Thoracic aorta (tissue), 2 donors: Measurements from ENCODE around the gene CBFB. TPM values are rescaled to one million over a fixed set of nuclear protein-coding genes. Genes with fewer than 3 reads are reported as not detected.
"Not testable (repeated sequence)": the region's sequence is repeated elsewhere in the genome, so short reads cannot be mapped to it uniquely, and the experiment has no call there.

Experiments
- ATAC-seq: fragments of 150-250 bp; one replicate; pipeline ENCODE4 v1.8.0; 2017; ENCODE audit warnings: low read depth; ENCODE audit not compliant: insufficient number of reproducible peaks, low FRiP score
- DNase-seq: peaks from one replicate; pipeline ENCODE4 v3.0.0-alpha.2; 2020; ENCODE audit warnings: low spot score
- H3K27ac ChIP-seq, 2 donors: fragments of 200-600 bp; sonication (generic); 1 replicate in 1 of 2; 2 replicates in 1 of 2; pipeline ENCODE4 v1.5.1; 2016; ENCODE audit warnings: mild to moderate bottlenecking in 2 of 2, moderate library complexity in 2 of 2
- H3K27me3 ChIP-seq: fragments of 200-600 bp; sonication (generic); replicated peaks from 2 replicates; pipeline ENCODE4 v1.6.0; 2016; ENCODE audit warnings: mild to moderate bottlenecking; ENCODE audit not compliant: insufficient read depth
- H3K36me3 ChIP-seq: fragments of 200-600 bp; sonication (generic); one replicate; pipeline ENCODE4 v1.5.1; 2016
- H3K4me1 ChIP-seq, 2 donors: fragments of 200-600 bp; sonication (generic); 1 replicate in 1 of 2; 2 replicates in 1 of 2; pipeline versions ENCODE4 v1.5.1 to v1.6.0; 2016; ENCODE audit warnings: low read depth in 2 of 2, mild to moderate bottlenecking in 1 of 2; ENCODE audit not compliant: control insufficient read depth in 1 of 2
- H3K4me3 ChIP-seq: fragments of 200-600 bp; sonication (generic); 2 replicates; pipeline ENCODE4 v1.5.1; 2016; ENCODE audit warnings: mild to moderate bottlenecking
- H3K9me3 ChIP-seq: fragments of 200-600 bp; sonication (generic); 2 replicates; pipeline ENCODE4 v1.5.1; 2016
- total RNA-seq, 2 donors: library from RNA; depleted of rRNA; stranded (reverse); fragments of >200 nt; gene quantifications; one replicate each; pipeline versions ENCODE4 v1.1.0 to v1.2.3, GENCODE V29; 2016
- TF ChIP-seq, protein P1 (sequence below): fragments of 200-600 bp; sonication (generic); IDR thresholded peaks from one replicate; pipeline ENCODE4 v1.5.1; 2019; ENCODE audit warnings: antibody characterized with exemption

CBFB gene
- total RNA-seq, 2 donors from 2014 or later, result 28.3 to 79.7 TPM

DNA sequence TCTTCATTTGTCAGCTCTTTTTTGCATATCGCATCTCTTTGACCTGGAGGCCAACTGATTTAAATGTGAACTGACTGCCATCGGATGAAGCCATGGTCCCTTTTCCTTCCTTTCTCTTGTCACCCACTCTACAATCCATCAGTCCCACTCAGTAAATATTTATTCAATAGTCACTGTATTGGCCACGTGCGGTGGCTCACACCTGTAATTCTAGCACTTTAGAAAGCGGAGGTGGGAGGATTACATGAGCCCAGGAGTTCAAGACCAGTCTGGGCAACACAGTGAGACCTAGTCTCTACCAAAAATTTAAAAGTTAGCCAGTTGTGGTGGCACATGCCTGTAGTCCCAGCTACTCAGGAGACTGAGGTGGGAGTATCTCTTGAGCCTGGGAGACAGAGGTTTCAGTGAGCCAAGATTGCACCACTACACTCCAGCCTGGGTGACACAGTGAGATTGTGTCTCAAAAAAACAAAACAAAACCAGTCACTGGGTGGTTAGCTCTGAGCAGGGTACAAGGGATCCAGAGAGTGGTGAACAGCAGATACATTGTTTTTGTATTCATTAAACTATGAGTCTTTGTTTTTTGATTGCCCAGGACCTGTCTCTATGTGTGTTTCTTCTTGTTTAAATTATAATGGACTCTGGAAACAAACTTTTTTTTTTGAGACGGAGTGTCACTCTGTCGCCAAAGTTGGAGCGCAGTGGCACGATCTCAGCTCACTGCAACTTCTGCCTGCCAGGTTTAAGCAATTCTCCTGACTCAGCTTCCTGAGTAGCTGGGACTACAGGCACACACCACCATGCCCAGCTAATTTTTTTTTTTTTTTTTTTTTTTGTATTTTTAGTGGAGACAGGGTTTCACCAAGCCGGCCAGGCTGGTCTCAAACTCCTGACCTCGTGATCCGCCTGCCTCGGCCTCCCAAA, 87.7 kb downstream of the CBFB start:
- no peaks in the 10 kb centered on the region for H3K36me3 ChIP-seq
- TF ChIP-seq, protein P1, sequence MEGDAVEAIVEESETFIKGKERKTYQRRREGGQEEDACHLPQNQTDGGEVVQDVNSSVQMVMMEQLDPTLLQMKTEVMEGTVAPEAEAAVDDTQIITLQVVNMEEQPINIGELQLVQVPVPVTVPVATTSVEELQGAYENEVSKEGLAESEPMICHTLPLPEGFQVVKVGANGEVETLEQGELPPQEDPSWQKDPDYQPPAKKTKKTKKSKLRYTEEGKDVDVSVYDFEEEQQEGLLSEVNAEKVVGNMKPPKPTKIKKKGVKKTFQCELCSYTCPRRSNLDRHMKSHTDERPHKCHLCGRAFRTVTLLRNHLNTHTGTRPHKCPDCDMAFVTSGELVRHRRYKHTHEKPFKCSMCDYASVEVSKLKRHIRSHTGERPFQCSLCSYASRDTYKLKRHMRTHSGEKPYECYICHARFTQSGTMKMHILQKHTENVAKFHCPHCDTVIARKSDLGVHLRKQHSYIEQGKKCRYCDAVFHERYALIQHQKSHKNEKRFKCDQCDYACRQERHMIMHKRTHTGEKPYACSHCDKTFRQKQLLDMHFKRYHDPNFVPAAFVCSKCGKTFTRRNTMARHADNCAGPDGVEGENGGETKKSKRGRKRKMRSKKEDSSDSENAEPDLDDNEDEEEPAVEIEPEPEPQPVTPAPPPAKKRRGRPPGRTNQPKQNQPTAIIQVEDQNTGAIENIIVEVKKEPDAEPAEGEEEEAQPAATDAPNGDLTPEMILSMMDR, result no peak
- ATAC-seq (no peak), DNase-seq (no peak)
- H3K4me3 ChIP-seq, result no peak overlapping the region
- no peak overlapping the region for H3K27ac ChIP-seq
- H3K4me1 ChIP-seq, result peaks cover 0 to 2% of the 10 kb centered on the region in 2 donors
- H3K9me3 ChIP-seq, result no peaks in the 10 kb centered on the region
- H3K27me3 ChIP-seq, result no peaks in the 10 kb centered on the region

DNA sequence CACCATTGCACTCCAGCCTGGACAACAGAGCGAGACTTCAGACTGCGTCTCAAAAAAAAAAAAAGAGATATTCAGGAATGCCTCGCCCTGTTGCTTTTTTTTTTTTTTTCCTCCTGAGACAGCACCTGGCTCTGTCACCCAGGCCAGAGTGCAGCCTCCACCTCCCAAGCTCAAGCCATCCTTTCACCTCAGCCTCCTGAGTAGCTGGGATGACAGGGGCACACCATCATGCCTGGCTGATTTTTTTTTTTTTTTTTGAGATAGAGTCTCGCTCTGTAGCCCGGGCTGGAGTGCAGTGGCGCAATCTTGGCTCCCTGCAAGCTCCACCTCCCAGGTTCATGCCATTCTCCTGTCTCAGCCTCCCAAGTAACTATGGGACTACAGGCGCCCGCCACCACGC, 88.8 kb downstream of the CBFB start:
- Histone ChIP-seq H3K9me3 (no peaks in the 10 kb centered on the region), H3K27me3 (no peaks in the 10 kb centered on the region), H3K4me3 (no peak overlapping the region), H3K27ac (no peak overlapping the region), H3K4me1 (no peaks in the 10 kb centered on the region), H3K36me3 (peaks cover 6% of the 10 kb centered on the region)
- no peak for ATAC-seq
- TF ChIP-seq, protein P1, result no peak
- DNase-seq, result no peak

DNA sequence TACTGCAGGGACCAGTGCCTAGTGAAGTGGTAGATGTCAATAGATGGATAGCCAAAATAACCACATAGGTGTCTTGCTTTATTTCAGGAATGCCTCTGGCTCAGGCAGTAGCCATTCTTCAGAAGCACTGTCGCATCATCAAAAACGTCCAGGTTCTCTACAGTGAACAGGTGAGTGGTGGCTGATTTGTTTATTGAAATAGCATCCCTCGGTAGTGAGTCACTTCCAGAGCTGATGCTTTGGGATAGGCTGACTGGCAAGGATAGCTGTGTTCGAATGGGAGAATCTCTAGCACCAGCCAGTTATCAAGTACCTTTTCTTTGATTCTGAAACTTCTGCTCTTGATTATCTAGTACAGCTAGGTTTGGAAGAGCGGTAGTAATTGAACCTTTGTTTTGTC, 91.1 kb downstream of the CBFB start:
- Histone ChIP-seq H3K27me3 (no peaks in the 10 kb centered on the region), H3K4me1 (no peaks in the 10 kb centered on the region), H3K27ac (no peak overlapping the region), H3K4me3 (no peak overlapping the region), H3K9me3 (no peaks in the 10 kb centered on the region), H3K36me3 (peaks cover 16% of the 10 kb centered on the region)
- ATAC-seq, result no peak
- TF ChIP-seq, protein P1, result no peak
- no peak for DNase-seq

DNA sequence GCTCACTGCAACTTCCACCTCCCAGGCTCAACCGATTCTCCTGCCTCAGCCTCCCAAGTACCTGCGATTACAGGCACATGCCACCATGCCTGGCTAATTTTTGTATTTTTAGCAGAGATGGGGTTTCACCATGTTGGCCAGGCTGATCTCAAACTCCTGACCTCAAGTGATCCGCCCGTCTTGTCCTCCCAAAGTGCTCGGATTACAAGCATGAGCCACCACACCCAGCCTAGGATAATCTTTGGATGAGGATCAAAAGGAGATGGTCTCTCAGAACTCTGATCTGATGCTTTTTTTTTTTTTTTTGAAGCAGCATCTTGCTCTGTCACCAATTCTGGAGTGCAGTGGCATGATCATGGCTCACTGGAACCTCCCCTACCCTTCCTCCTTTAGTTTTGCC, 93.8 kb downstream of the CBFB start:
- not testable (repeated sequence) for H3K4me3 ChIP-seq, H3K27me3 ChIP-seq, H3K4me1 ChIP-seq, DNase-seq, H3K27ac ChIP-seq, H3K9me3 ChIP-seq, ATAC-seq
- peaks cover 25% of the 10 kb centered on the region for H3K36me3 ChIP-seq

DNA sequence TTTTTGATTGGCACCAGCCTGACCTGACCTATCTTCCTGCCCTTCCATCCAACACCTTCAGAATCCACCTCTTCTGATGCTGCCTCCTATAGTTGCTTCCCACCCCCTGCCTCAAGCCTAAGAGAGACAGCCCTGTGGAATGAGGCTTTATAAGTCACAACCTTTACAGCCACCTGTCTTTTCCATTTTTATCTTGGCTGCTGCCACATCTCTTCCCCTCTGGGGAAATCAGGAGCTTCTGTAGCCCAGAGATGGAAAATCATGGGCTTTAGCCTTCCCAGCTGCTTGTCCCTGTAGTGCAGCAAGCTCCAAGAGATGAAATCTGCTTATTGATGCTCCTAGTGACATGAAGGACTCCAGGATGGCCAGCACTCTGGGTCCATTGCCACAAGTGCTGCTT, 99.5 kb downstream of the CBFB start:
- Histone ChIP-seq H3K27me3 (no peaks in the 10 kb centered on the region), H3K4me1 (no peaks in the 10 kb centered on the region), H3K27ac (no peak overlapping the region), H3K9me3 (no peaks in the 10 kb centered on the region), H3K4me3 (no peak overlapping the region), H3K36me3 (peaks cover 49% of the 10 kb centered on the region)
- ATAC-seq (no peak), DNase-seq (no peak)
- TF ChIP-seq, protein P1, result no peak
